Measurements from ENCODE around the gene NAT9.

Gene NAT9

GRCh38 chr17:74778960-74779359, 2.8 kb upstream of the NAT9 start:
- DNase-seq, result no peak

GRCh38 chr17:74777901-74778515, 1.9 kb upstream of the NAT9 start:
- no peak for DNase-seq

DNA sequence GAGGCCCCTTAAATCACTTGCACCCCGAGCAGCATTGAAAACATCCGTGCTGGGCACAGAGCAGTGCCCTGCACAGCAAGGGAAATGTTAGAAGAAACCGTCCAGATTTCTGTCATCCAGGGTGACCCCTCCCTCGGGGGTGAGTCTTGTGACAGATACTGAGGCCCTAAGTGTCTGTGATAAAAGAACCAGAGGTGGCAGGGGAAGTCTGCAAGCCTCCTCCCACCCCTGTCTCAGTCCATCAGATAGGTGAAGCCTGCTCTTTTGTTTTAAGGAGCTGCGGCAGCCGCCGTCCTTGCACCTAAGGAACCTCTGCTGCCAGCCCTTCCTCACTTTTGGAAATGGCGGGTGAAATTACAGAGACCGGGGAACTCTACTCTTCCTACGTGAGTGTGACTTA, 845 bp upstream of the NAT9 start:
- DNase-seq, result no peak

DNA sequence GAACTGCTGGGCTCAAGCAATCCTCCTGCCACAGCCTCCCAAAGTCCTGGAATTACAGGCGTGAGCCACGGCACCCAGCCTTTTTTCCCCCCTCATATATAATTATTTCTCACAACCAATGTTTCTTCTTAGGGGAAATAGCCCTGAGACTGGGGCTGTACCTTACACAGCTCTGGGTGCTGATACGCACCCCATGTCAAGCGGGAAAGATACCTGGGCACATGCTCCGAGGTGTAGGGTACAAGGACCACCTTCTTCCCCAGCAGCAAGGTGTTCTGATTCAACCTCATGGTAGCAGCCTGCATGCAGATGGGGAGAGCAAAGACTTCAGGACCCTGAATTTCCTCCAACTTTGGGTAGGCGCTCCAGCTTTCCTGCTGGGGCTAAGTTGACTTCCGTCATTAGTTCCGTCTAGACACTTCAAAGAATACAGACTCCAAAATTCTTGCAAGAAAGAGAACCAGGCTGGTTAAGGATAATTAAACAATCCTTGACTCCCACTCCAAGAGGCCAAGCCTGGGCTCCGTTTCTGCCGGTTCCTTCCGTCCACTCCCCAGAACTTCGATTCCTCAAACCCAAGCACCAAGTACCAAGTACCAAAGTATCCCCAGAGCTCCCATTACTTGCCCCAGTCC, 619 bp downstream of the NAT9 start:
- DNase-seq, result no peak

DNA sequence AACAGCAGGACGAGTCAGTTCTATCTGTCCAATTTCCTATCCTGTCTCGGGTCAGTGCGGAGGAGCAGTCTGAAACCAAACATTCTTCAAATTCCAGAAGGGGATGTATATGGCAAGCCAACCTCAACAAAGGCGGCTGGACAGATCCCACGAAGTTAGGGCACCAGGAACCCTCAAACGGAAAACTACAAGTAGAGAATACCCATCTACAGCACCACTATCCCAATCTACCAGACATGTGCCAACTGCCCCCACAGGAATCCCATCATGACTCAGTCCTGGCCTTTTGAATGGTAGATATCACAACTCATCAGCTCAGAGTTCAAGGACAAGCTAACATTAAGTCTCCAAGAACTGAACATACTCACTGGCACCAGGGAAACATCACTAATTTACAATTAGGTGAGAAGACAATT, 2.3 kb downstream of the NAT9 start:
- no peak for DNase-seq

- no peak for DNase-seq
These were observed 2.7 kb downstream of the NAT9 start for GRCh38 chr17:74773414-74773813.

- no peak for DNase-seq
These were observed 4.1 kb downstream of the NAT9 start for GRCh38 chr17:74772053-74772452.

DNA sequence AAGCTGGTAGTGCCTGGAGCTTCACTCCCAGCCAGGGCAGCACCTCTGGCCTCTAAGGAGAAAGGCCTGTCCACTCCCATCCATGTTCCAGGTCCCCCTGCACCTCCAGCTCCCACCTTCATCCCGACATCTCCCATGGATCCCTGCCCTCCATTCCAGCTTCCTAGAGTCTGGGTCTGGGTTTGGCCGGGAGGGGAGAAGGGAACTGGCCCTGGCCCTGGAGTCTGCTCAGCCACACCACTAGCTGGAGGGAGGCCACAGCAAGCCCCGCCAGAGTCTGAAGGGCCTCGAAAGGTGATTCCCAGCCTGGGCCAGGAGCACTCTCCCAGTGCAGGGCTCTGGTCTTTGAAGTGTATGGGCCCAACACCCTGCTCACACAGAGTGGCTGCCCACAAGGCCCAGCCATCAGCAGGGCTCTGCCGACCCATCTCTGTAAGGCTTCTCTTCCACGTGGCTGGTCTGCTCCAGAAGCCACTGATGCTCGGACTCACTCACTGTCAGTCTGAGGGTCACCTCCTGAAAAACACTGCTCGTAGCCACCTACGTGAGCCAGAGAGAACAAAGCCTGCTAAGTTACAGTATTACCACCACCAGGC, 4.7 kb downstream of the NAT9 start:
- no peak for DNase-seq

- DNase-seq, result no peak
These were observed 5.4 kb downstream of the NAT9 start for GRCh38 chr17:74770498-74771318.

DNA sequence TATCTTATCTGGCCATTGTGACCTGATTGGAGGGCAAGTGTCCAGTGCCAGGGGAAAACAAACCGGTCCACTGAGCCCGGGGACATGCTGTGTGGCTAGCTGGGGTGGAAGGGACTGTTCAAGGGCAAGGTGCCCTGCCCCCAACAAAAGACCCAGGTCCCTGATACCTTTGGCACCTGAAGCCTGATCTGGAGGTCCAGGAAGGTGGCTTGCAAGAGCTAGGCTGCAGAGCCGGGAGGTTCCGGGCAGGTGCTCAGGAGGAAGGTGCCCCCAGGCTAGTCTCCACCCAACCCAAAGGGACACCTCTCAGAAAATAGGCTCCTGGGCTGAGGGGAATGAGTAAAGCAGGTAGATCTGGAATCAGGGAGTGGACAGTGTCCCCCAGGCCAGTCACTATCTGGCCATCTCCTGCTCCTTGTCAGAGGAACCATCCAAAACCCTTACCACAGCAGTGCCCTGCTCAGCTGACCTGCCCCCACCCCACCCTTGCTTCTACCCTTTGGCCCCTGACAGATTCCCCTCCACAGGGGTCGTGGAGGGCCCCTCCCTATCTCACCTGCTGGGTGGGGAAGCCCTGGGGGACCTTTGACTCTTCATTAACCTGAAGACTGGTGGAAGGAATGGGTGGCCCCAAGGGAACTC, 6.2 kb downstream of the NAT9 start:
- DNase-seq, result no peak

DNA sequence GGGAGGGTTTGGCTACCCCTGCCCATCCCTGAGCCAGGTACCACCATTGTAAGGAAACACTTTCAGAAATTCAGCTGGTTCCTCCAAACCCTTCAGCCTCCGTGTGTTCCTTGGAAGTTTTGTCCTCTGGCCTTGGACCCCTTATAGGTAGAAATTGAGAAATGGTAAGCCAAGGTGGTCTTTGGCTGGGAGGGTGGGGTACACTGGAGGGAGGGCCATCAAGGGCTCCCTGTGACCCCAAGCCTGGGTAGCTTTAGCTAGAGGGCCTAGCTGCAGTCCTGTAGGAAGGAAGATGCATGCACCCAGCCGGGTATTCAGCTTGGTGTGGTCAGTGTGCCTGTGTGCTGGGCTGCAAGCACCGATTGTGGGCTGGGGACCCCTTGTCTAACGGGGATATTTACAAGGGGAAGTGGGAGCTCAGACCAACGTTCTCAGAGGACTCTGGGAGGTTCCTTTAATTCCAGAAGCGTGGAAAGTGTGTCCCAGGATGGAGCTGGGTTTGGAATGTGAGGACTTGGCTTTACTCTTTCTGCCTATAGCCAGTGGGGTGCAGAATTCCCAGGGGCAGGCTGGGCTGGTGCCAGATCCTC, 6.8 kb downstream of the NAT9 start:
- no peak for DNase-seq

GRCh38 chr17:74768763-74769114, 7.4 kb downstream of the NAT9 start:
- DNase-seq, result no peak

DNA sequence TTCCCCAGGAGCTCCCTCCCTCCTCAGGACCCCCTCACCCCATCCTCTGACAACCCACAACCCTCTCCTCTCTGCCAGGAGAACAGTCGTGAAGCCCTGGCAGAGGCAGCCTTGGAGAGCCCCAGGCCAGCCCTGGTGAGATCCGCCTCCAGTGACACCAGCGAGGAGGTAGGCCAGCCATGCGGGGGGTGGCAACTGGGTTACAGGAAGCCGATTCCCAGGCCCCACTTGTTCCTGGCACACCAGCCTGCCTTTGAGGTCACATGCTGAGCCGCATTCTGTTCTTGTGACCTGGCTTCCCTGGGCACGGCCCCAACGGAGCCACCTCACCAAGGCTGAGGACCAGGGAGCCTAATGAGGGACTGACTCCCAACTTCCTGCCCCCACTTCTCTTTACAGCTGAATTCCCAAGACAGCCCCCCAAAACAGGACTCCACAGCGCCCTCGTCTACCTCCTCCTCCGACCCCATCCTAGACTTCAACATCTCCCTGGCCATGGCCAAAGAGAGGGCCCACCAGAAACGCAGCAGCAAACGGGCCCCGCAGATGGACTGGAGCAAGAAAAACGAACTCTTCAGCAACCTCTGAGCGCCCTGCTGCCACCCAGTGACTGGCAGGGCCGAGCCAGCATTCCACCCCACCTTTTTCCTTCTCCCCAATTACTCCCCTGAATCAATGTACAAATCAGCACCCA, 7.9 kb downstream of the NAT9 start:
- no peak for DNase-seq

- no peak for DNase-seq
These were observed 9.0 kb downstream of the NAT9 start for GRCh38 chr17:74767111-74767516.

DNA sequence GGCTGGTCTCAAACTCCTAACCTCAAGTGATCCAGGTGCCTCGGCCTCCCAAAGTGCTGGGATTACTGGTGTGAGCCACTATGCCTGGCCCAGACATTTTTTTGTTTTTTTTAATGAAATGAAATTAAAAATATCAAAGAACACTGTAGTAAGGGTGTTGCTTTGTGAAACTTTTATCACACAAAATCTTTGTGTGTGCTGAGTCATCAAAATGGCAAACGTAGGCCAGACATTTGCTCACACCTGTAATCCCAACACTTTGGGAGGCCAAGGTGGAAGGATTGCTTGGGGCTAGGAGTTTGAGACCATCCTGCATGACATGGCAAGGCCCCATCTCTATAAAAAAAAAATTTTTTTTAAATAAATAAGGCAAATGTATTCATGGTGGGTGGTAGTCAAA, 9.7 kb downstream of the NAT9 start:
- DNase-seq, result no peak

- no peak for DNase-seq
These were observed 11.3 kb downstream of the NAT9 start for GRCh38 chr17:74764751-74765286.

- DNase-seq, result no peak
These were observed 12.4 kb downstream of the NAT9 start for GRCh38 chr17:74763565-74764387.

- no peak for DNase-seq
These were observed 14.2 kb downstream of the NAT9 start for GRCh38 chr17:74761931-74762330.

- no peak for DNase-seq
These were observed 14.7 kb downstream of the NAT9 start for GRCh38 chr17:74761419-74761818.

DNA sequence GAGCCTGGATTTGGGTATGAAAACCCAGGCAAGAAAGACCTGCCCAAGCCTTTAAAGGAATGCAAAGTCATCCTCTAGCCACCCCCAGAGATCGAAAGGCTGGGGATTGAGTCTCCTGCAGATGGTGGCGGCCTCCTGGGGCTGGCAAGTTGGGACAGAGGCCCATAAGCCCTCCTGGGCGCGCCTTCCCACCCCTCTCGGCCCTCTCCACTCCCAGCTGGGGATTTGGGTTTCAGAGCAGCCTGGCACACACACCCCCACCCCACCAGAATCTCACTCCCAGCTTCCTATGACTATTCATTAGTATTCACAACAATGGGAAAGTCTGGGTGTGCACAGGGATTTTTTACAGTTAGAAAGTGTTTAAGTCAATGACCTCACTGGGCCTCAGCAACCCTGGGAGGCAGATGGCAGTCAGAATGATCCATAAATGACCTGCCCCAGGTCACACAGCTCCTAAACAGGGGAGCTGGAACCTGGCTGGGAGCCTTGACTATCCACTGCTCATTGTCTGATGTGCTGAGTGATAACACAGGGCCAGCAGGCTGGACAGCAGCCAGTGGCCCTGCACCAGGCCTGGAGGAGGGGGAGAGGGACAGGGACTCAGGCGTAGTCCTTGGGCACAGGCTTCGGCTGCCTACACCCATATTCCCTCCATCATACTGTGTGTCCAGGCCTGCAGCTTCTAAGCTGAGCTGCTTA, 15.6 kb downstream of the NAT9 start:
- no peak for DNase-seq
